GM19023 (cell line): ENCODE results near the gene ANKUB1.
"Not testable (repeated sequence)": the region's sequence is repeated elsewhere in the genome, so short reads cannot be mapped to it uniquely, and the experiment has no call there.

Source experiments
- ATAC-seq: cut with Tn5 transposase; IDR thresholded peaks from one replicate; pipeline ENCODE4 v1.9.1; 2021; ENCODE audit warnings: mild to moderate bottlenecking, moderate library complexity; ENCODE audit not compliant: unreplicated experiment

The ANKUB1 gene, protein sequence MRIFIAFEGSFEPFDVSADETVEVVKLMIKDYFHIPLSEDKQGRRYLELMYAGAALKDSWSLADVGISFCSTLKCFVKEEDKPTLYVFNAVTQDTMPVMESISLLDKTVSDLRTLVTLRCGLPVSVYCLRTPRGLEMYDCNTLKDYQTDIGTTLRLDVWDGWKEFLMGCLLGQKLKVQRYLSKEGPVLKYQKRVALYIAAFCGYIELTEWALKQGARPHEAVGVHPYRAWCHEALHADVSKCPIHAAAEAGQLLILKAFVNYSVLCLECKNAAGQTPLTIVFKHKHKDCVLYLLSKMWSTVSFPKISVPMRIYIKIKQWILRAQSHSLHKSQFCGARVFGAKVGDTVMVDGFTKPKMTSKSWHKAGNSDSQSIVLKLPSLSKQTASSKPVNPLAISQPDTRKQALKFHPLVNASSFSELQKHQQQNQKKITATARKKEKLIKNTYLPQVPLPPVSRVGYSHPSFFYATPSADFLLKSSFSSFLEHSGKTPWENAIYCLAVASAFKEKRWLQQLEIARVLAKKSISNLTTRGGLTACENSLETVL

GRCh38 chr3:149792452-149793270, at the start of gene ANKUB1:
TSS of gene ANKUB1 (minus strand) at chr3:149792554. CDS start at chr3:149792366, 188 bp downstream.
- no peak for ATAC-seq

DNA sequence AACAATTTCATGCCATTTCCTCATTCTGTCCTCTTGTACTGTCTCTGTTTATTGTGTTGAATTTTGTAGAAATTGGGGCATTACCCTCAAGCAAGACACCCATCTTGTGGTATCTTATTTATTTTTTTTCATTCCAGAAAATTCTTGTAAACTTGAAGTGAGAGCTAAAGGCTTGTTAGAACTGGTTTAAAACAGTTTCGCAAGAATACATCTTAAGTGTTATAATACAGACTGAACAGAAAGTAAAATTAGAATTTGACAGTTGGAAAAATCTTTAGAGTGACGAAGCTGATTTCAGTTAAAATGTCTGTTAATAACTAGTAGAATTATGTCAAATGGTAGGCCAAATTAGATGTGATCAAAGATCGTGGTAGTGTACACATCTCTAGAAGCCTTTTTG, 47.5 kb upstream of the ANKUB1 start:
- ATAC-seq, result no peak

GRCh38 chr3:149839469-149839868, 47.1 kb upstream of the ANKUB1 start:
- not testable (repeated sequence) for ATAC-seq

GRCh38 chr3:149838491-149838890, 46.1 kb upstream of the ANKUB1 start:
- not testable (repeated sequence) for ATAC-seq

- no peak for ATAC-seq
These were observed 40.9 kb upstream of the ANKUB1 start for GRCh38 chr3:149833241-149833640.

- ATAC-seq, result no peak
These were observed 39.7 kb upstream of the ANKUB1 start for GRCh38 chr3:149832086-149832485.

DNA sequence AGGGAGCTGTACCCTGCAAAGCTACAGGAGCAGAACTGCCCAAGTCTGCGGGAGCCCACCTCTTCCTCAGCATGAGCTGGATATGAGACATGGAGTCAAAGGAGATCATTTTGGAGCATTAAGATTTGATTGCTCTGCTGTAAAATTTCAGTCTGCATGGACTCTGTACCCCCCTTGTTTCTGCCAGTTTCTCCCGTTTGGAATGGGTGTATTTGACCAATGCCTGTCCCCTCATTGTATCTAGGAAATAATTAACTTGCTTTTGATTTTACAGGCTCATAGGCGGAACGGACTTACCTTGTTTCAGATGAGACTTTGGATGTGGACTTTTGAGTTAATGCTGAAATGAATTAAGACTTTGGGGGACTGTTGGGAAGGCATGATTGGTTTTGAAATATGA, 39.0 kb upstream of the ANKUB1 start:
- ATAC-seq, result no peak

GRCh38 chr3:149830902-149831301, 38.5 kb upstream of the ANKUB1 start:
- no peak for ATAC-seq

DNA sequence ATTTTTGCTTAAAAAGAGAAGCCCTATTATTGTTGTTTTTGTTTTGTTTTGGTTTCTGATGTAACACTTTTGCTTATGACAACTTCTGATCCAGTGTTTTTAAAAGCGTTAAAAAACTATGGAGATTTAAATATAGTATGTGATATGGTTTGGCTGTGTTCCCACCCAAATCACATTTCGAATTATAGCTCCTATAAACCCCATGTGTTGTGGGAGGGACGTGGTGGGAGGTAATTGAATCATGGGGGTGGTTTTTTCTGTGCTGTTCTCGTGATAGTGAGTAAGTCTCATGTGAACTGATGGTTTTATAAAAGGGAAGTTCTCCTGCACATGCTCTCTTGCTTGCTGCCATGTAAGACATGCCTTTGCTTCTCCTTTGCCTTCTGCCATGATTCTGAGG, 37.3 kb upstream of the ANKUB1 start:
- ATAC-seq, result not testable (repeated sequence)

GRCh38 chr3:149828390-149828789, 36.0 kb upstream of the ANKUB1 start:
- no peak for ATAC-seq

- no peak for ATAC-seq
These were observed 34.3 kb upstream of the ANKUB1 start for GRCh38 chr3:149826636-149827035.

- ATAC-seq, result no peak
These were observed 27.8 kb upstream of the ANKUB1 start for GRCh38 chr3:149820183-149820582.

DNA sequence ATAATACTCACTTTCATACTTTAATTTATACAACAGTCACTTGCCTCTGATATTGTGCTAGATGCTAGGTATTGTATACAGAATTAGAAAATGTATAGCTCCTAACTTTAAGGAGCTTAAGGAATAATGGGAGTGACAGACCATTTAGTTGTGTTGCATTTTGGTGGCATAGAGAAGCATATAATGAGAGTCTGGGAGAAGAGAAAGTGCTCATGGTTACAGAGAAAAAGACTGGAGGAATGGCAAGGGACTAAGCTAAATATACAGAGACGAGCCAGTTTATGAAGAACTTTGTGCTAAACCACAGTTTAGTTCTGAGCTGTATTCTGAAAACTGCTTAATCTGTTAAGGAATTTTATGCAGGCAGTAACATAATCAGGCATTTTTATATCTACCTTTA, 27.1 kb upstream of the ANKUB1 start:
- ATAC-seq, result no peak

DNA sequence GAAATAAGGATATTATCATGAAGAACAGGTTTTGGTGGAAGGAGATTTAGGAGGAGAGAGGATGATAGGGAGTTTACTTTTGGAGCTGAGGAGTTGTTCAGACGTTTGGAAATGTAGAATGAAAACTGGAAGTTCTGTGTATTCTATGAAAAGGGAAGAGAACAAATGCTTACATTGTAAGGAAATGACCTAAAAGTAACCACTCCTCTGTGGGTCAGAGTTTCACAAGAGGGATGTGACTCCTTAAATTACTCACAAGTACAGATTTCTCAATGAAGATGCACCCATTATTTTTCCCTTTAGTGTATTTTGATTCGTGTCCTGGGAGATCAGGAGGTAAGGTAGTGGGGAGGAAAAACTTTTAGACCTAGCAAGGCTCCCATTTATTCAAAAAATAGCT, 24.6 kb upstream of the ANKUB1 start:
- no peak for ATAC-seq

DNA sequence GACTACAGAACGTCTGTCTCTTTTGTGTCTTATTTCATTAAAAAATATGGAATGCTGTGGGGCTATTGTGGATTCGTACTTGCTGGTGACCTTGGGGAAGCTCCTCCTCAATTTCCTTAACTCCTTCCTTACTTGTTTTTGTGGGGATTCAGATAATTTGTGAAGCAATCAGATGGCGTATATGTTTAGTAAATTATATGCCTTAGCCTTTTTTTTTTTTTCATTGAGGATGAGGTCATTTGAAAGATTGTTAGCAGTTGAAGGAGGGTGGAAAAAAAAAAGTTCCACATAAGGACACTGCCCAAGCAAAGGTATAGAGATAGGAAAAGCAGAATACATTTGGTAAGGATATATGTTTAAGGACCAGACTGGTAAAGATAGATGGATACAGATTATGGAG, 24.0 kb upstream of the ANKUB1 start:
- no peak for ATAC-seq

DNA sequence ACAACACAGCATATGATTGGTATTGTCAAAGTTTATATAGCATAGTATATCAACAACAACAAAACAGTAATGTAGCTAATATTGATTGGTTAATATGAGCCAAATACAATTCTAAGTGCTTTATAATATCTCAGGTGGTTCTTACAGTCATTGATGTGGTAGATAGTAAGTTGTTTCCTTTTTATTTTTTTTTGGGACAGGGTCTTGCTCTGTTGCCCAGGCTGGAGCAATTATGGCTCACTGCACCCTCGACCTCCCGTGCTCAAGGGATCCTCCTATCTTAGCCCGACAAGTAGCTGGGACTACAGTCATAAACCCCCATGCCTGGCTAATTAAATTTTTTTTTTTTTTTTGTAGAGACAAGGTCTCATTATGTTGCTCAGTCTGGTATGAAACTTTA, 23.4 kb upstream of the ANKUB1 start:
- no peak for ATAC-seq

- ATAC-seq, result no peak
These were observed 23.0 kb upstream of the ANKUB1 start for GRCh38 chr3:149815321-149815720.

DNA sequence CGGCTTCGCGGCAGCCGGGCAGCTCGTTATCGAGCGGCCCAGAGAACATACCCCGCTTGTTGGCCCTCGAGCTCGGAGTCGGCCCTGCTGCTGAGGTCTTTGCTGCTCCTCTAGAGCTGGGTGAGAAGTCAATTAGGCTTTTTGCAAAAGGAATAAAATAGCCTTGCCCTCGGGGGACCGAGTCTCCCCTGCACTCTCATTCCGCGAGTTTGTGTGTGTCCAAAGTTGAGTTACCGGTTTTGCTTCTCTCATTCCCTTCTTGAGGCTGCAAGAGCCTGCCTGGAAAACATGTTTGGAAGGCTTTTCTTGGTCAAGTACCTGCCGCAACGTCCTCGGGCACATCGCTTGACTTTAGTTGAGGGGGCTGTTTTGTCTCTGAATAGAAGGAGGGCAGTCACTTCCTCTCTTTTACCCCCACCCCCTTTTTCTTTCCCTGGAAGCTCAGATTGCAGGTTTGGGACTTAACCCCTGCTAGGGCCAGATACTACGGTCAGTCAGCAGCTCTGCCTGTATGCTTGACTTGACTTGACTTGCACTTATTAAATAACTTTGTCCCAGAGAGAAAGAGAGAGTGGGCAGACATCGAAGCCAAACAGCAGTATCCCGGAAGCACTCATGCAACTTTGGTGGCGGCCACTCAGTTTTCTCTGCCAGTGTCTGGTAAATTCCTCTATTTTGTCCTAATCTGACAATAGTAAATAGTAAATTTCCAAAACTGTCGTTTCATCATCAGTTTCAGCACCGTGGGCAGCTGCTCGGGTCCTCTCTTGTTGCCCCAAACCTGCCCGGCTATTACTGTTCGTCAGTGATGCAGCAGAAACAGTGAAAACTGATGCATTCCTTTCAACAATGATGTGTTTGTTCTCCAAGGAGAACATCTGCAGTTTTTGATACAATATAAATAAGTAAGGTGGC, 21.3 kb upstream of the ANKUB1 start:
- ATAC-seq, result peak; percentile 26

- ATAC-seq, result peak; percentile 96
These were observed 20.4 kb upstream of the ANKUB1 start, which contains the start of gene RNF13 for GRCh38 chr3:149812606-149813366. TSS of gene RNF13 (plus strand) at chr3:149813215. CDS start at chr3:149846027, 32,812 bp downstream.

- no peak for ATAC-seq
These were observed 19.8 kb upstream of the ANKUB1 start for GRCh38 chr3:149812165-149812605.
